ENCODE measurements around the gene DIS3L2. TPM values are rescaled to one million over a fixed set of nuclear protein-coding genes. Genes with fewer than 3 reads are reported as not detected.

Gene DIS3L2
- total RNA-seq, 1 donor from 2014 or later, result 34.3 TPM

- Mint-ChIP-seq H3K9me3 (ENCODE audit: unreplicated experiment) (no peaks in the 10 kb centered on the region), H3K27ac (ENCODE audit: unreplicated experiment) (no peak overlapping the region), H3K4me3 (ENCODE audit: unreplicated experiment) (no peak overlapping the region), H3K36me3 (ENCODE audit: unreplicated experiment) (peaks cover 30% of the 10 kb centered on the region), H3K27me3 (ENCODE audit: unreplicated experiment) (no peaks in the 10 kb centered on the region), H3K4me1 (ENCODE audit: unreplicated experiment) (no peaks in the 10 kb centered on the region)
- DNase-seq (ENCODE audit: extremely low spot score, unreplicated experiment), result peak; percentile 63
- TF ChIP-seq CTCF (IDR thresholded peaks at IDR 0.05), result no peak
Observed at GRCh38 chr2:232249096-232249495, 287.6 kb downstream of the DIS3L2 start.

- H3K27ac Mint-ChIP-seq (ENCODE audit: unreplicated experiment), result no peak overlapping the region
- H3K27me3 Mint-ChIP-seq (ENCODE audit: unreplicated experiment), result no peaks in the 10 kb centered on the region
- no peaks in the 10 kb centered on the region for H3K9me3 Mint-ChIP-seq (ENCODE audit: unreplicated experiment)
- H3K4me3 Mint-ChIP-seq (ENCODE audit: unreplicated experiment), result no peak overlapping the region
- H3K4me1 Mint-ChIP-seq (ENCODE audit: unreplicated experiment), result no peaks in the 10 kb centered on the region
- H3K36me3 Mint-ChIP-seq (ENCODE audit: unreplicated experiment), result peaks cover 32% of the 10 kb centered on the region
- no peak for TF ChIP-seq CTCF (IDR thresholded peaks at IDR 0.05)
- DNase-seq (ENCODE audit: extremely low spot score, unreplicated experiment), result no peak
Observed at GRCh38 chr2:232250246-232251175, 289.0 kb downstream of the DIS3L2 start.

- peaks cover 6% of the 10 kb centered on the region for H3K27me3 Mint-ChIP-seq (ENCODE audit: unreplicated experiment)
- no peaks in the 10 kb centered on the region for H3K9me3 Mint-ChIP-seq (ENCODE audit: unreplicated experiment)
Observed at GRCh38 chr2:232255033-232255432, 293.5 kb downstream of the DIS3L2 start.

GRCh38 chr2:232260075-232260474, 298.6 kb downstream of the DIS3L2 start:
- H3K4me3 Mint-ChIP-seq (ENCODE audit: unreplicated experiment), result peak overlapping the region; percentile 61
- H3K27ac Mint-ChIP-seq (ENCODE audit: unreplicated experiment), result peak overlapping the region; percentile 41
- peaks cover 33% of the 10 kb centered on the region for H3K4me1 Mint-ChIP-seq (ENCODE audit: unreplicated experiment)
- H3K36me3 Mint-ChIP-seq (ENCODE audit: unreplicated experiment), result peaks cover 49% of the 10 kb centered on the region
- DNase-seq (ENCODE audit: extremely low spot score, unreplicated experiment), result peak; percentile 88
- H3K27me3 Mint-ChIP-seq (ENCODE audit: unreplicated experiment), result peaks cover 8% of the 10 kb centered on the region
- H3K9me3 Mint-ChIP-seq (ENCODE audit: unreplicated experiment), result no peaks in the 10 kb centered on the region
- no peak for TF ChIP-seq CTCF (IDR thresholded peaks at IDR 0.05)

More at GRCh38 chr2:232255033-232255432, 293.5 kb downstream of the DIS3L2 start:
- Mint-ChIP-seq H3K4me1 (ENCODE audit: unreplicated experiment) (peaks cover 12% of the 10 kb centered on the region), H3K27ac (ENCODE audit: unreplicated experiment) (no peak overlapping the region), H3K4me3 (ENCODE audit: unreplicated experiment) (no peak overlapping the region), H3K36me3 (ENCODE audit: unreplicated experiment) (peaks cover 35% of the 10 kb centered on the region)
- no peak for DNase-seq (ENCODE audit: extremely low spot score, unreplicated experiment)
- TF ChIP-seq CTCF (IDR thresholded peaks at IDR 0.05), result no peak

- Mint-ChIP-seq H3K27me3 (ENCODE audit: unreplicated experiment) (peaks cover 8% of the 10 kb centered on the region), H3K27ac (ENCODE audit: unreplicated experiment) (no peak overlapping the region), H3K4me1 (ENCODE audit: unreplicated experiment) (peaks cover 33% of the 10 kb centered on the region), H3K4me3 (ENCODE audit: unreplicated experiment) (no peak overlapping the region), H3K9me3 (ENCODE audit: unreplicated experiment) (no peaks in the 10 kb centered on the region), H3K36me3 (ENCODE audit: unreplicated experiment) (peaks cover 52% of the 10 kb centered on the region)
- TF ChIP-seq CTCF (IDR thresholded peaks at IDR 0.05), result no peak
- DNase-seq (ENCODE audit: extremely low spot score, unreplicated experiment), result no peak
Observed at GRCh38 chr2:232261776-232262175, 300.3 kb downstream of the DIS3L2 start.
